Ammon's horn (tissue), 1 donor: ENCODE data around the gene HLA-DMA.

Experiments
- DNase-seq: peaks from one replicate; pipeline ENCODE4 v3.0.0-alpha.2; 2016; ENCODE audit warnings: low spot score

Gene HLA-DMA

GRCh38 chr6:32932132-32932868 is 20.6 kb downstream of the HLA-DMA start:
- no peak for DNase-seq

- DNase-seq = no peak
Measured at GRCh38 chr6:32931211-32931610, 21.7 kb downstream of the HLA-DMA start.

GRCh38 chr6:32922083-32922482 is 30.8 kb downstream of the HLA-DMA start:
- no peak for DNase-seq

GRCh38 chr6:32920715-32921114 is 32.2 kb downstream of the HLA-DMA start:
- DNase-seq = no peak

GRCh38 chr6:32912951-32913350 is 39.9 kb downstream of the HLA-DMA start:
- DNase-seq = no peak

GRCh38 chr6:32908897-32909296 is 44.0 kb downstream of the HLA-DMA start:
- DNase-seq = no peak

GRCh38 chr6:32906539-32906938 is 46.4 kb downstream of the HLA-DMA start:
- no peak for DNase-seq

- DNase-seq = no peak
Measured at GRCh38 chr6:32905078-32905477, 47.8 kb downstream of the HLA-DMA start.

- DNase-seq = no peak
Measured at GRCh38 chr6:32903952-32904351, 48.9 kb downstream of the HLA-DMA start.
